WI38 (cell line): ENCODE results near the gene TRRAP.

ENCODE experiments used
- H3K4me3 ChIP-seq: 2 replicates; pipeline ENCODE4 v1.5.1; 2011; ENCODE audit warnings: low read depth, mild to moderate bottlenecking, control low read depth, low read length
- CTCF ChIP-seq: IDR thresholded peaks from 2 replicates; pipeline ENCODE4 v1.5.1; 2012; ENCODE audit warnings: low read depth, mild to moderate bottlenecking, control low read depth, low read length

TRRAP gene

GRCh38 chr7:99011341-99011705, 133.0 kb downstream of the TRRAP start:
- no peak for TF ChIP-seq CTCF
- H3K4me3 ChIP-seq: no peak overlapping the region

GRCh38 chr7:99011706-99012404, 133.5 kb downstream of the TRRAP start:
- no peak for TF ChIP-seq CTCF
- H3K4me3 ChIP-seq: no peak overlapping the region

- TF ChIP-seq CTCF: no peak
- no peak overlapping the region for H3K4me3 ChIP-seq
Measured at GRCh38 chr7:99012722-99013121, 134.4 kb downstream of the TRRAP start.

- H3K4me3 ChIP-seq: no peak overlapping the region
- TF ChIP-seq CTCF: no peak
Measured at GRCh38 chr7:99013266-99014112, 135.2 kb downstream of the TRRAP start.

- no peak overlapping the region for H3K4me3 ChIP-seq
Measured at GRCh38 chr7:99014113-99014985, 136.0 kb downstream of the TRRAP start.

GRCh38 chr7:99016196-99016595, 137.9 kb downstream of the TRRAP start:
- H3K4me3 ChIP-seq: no peak overlapping the region
- TF ChIP-seq CTCF: no peak

More at GRCh38 chr7:99014113-99014985, 136.0 kb downstream of the TRRAP start:
- no peak for TF ChIP-seq CTCF
